GM12872 (cell line): ENCODE results near the gene FMN1.

Source experiments
- CTCF ChIP-seq: IDR thresholded peaks from 3 replicates; pipeline ENCODE4 v1.5.1; 2011; ENCODE audit warnings: low read depth, mild to moderate bottlenecking, low read length, moderate library complexity; ENCODE audit not compliant: insufficient read depth

The FMN1 gene

GRCh38 chr15:32946210-32946609 is 248.3 kb downstream of the FMN1 start:
- no peak for TF ChIP-seq CTCF

- TF ChIP-seq CTCF = no peak
These were observed 250.1 kb downstream of the FMN1 start for GRCh38 chr15:32944431-32944830.

- TF ChIP-seq CTCF = no peak
These were observed 250.8 kb downstream of the FMN1 start for GRCh38 chr15:32943711-32944110.

GRCh38 chr15:32942401-32942841 is 252.1 kb downstream of the FMN1 start:
- TF ChIP-seq CTCF = no peak

- no peak for TF ChIP-seq CTCF
These were observed 252.7 kb downstream of the FMN1 start for GRCh38 chr15:32941823-32942222.

GRCh38 chr15:32936976-32937375 is 257.5 kb downstream of the FMN1 start:
- TF ChIP-seq CTCF = no peak

- TF ChIP-seq CTCF = peak; percentile 74
These were observed 258.1 kb downstream of the FMN1 start for GRCh38 chr15:32936283-32936918.
